Fibroblast of lung (primary cell): Measurements from ENCODE around the gene RIBC1.

ENCODE experiments used
- EZH2 ChIP-seq: IDR thresholded peaks from 2 replicates; pipeline ENCODE4 v1.5.1; 2012; ENCODE audit warnings: low read length, control low read depth, mild to moderate bottlenecking; ENCODE audit errors: missing control alignments
- TF ChIP-seq, protein P1 (sequence below), 2 donors: IDR thresholded peaks in 1 of 2; conservative IDR thresholded peaks in 1 of 2; 1 replicate in 1 of 2; 2 replicates in 1 of 2; pipeline ENCODE4 v1.5.1; 2011 to 2012; ENCODE audit warnings: low read length in 2 of 2, control low read depth in 1 of 2, inconsistent platforms in 1 of 2, low read depth in 1 of 2, mild to moderate bottlenecking in 1 of 2

- TF ChIP-seq EZH2, result no peak
- TF ChIP-seq, protein P1, sequence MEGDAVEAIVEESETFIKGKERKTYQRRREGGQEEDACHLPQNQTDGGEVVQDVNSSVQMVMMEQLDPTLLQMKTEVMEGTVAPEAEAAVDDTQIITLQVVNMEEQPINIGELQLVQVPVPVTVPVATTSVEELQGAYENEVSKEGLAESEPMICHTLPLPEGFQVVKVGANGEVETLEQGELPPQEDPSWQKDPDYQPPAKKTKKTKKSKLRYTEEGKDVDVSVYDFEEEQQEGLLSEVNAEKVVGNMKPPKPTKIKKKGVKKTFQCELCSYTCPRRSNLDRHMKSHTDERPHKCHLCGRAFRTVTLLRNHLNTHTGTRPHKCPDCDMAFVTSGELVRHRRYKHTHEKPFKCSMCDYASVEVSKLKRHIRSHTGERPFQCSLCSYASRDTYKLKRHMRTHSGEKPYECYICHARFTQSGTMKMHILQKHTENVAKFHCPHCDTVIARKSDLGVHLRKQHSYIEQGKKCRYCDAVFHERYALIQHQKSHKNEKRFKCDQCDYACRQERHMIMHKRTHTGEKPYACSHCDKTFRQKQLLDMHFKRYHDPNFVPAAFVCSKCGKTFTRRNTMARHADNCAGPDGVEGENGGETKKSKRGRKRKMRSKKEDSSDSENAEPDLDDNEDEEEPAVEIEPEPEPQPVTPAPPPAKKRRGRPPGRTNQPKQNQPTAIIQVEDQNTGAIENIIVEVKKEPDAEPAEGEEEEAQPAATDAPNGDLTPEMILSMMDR (conservative IDR thresholded peaks at IDR 0.05 in 1 of 2, IDR thresholded peaks at IDR 0.05 in 1 of 2; ENCODE audit: low read depth in 1 of 2, low read length in 2 of 2), result no peak
Measured at GRCh38 chrX:53421772-53422085, 944 bp upstream of the RIBC1 start.
